ENCODE measurements around the gene GUCD1.
"Not testable (repeated sequence)": the region's sequence is repeated elsewhere in the genome, so short reads cannot be mapped to it uniquely, and the experiment has no call there.

Gene GUCD1

GRCh38 chr22:24554313-24555164 lies at the start of gene GUCD1:
GUCD1 (minus strand) TSS chr22:24555138; CDS start chr22:24554991, 147 bp downstream.
- no peaks in the 10 kb centered on the region for H3K9me3 Mint-ChIP-seq
- no peaks in the 10 kb centered on the region for H3K27me3 Mint-ChIP-seq
- ATAC-seq (replicated peaks) (peak in 1 of 2 donors; percentile 5), DNase-seq (peak; percentile 23)
- peaks cover 52 to 73% of the 10 kb centered on the region in 2 donors for H3K4me1 Mint-ChIP-seq
- H3K27ac Mint-ChIP-seq = peak within 1 kb of the TSS; percentile 98
- peaks cover 35 to 55% of the 10 kb centered on the region in 2 donors for H3K36me3 Mint-ChIP-seq
- H3K4me3 Mint-ChIP-seq = peak within 1 kb of the TSS; percentile 97 to 98

GRCh38 chr22:24603770-24604629 lies 49.1 kb upstream of the GUCD1 start:
- H3K36me3 Mint-ChIP-seq, DNase-seq, H3K27me3 Mint-ChIP-seq, H3K9me3 Mint-ChIP-seq: not testable (repeated sequence)
- peak overlapping the region; percentile 39 to 61 for H3K4me3 Mint-ChIP-seq
- H3K4me1 Mint-ChIP-seq = peaks cover 16 to 23% of the 10 kb centered on the region in 2 donors
- peak; percentile 31 to 35 for ATAC-seq (replicated peaks)
- H3K27ac Mint-ChIP-seq = peak overlapping the region; percentile 39

DNA sequence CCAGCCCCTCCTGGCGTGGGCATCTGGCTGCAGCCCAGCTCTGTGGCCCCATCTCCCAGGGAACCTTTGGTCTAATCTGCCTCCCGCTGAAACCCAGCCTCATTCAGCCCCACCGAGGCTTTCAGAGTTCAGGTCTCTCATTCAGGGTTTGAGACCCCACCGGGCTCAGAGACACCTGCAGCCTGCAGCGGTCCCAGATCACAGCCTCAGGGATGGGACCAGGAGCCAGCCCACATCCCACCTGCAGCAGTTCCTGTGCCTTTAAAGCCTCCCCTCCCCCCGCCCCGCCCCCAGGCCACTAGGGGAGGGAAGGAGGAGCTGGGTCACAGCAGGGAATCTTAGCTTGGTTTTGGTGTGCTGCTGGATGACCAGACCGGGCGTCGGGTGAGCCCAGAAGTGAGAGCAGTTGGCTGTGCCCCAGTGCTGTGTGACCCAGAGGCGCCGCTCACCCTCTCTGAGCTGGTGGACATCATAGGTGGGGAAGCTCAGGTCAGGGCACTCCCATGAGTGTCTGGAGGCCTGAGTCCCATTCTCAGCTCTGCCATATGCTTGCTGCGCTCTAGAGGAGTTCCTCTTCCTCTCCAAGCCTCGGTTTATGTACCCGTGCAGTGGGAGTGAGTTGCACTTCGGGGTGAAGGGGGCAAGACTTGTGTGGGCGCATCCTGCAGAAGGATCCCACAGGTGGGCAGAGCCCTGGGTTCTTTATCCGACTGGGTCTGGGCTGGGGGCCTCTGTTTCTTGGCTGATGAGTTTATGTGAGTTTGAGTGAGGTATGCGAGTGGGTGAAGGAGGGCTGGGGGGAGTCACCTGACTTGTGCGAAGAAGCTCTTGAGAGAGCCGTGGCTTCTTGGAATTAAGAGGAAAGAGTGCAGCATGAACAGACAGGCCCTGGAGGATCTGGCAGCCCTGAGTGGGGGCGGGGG lies 48.2 kb upstream of the GUCD1 start, which contains the start of gene GGT1:
TSS of gene GGT1 (plus strand) at position 347 of the 923 bp plus-strand sequence. CDS start 7,889 bp downstream, outside the sequence.
- not testable (repeated sequence) for H3K36me3 Mint-ChIP-seq; ATAC-seq (replicated peaks); H3K27me3 Mint-ChIP-seq; DNase-seq; H3K9me3 Mint-ChIP-seq
- Mint-ChIP-seq H3K4me1 (peaks cover 16 to 20% of the 10 kb centered on the region in 2 donors), H3K27ac (peak within 1 kb of the TSS; percentile 38), H3K4me3 (peak within 1 kb of the TSS; percentile 30 to 61)

- not testable (repeated sequence) for H3K36me3 Mint-ChIP-seq; DNase-seq; H3K27me3 Mint-ChIP-seq; H3K27ac Mint-ChIP-seq; H3K4me3 Mint-ChIP-seq; ATAC-seq (replicated peaks); H3K9me3 Mint-ChIP-seq
- peaks cover 11 to 12% of the 10 kb centered on the region in 2 donors for H3K4me1 Mint-ChIP-seq
These were observed 47.3 kb upstream of the GUCD1 start for GRCh38 chr22:24602105-24602749.

DNA sequence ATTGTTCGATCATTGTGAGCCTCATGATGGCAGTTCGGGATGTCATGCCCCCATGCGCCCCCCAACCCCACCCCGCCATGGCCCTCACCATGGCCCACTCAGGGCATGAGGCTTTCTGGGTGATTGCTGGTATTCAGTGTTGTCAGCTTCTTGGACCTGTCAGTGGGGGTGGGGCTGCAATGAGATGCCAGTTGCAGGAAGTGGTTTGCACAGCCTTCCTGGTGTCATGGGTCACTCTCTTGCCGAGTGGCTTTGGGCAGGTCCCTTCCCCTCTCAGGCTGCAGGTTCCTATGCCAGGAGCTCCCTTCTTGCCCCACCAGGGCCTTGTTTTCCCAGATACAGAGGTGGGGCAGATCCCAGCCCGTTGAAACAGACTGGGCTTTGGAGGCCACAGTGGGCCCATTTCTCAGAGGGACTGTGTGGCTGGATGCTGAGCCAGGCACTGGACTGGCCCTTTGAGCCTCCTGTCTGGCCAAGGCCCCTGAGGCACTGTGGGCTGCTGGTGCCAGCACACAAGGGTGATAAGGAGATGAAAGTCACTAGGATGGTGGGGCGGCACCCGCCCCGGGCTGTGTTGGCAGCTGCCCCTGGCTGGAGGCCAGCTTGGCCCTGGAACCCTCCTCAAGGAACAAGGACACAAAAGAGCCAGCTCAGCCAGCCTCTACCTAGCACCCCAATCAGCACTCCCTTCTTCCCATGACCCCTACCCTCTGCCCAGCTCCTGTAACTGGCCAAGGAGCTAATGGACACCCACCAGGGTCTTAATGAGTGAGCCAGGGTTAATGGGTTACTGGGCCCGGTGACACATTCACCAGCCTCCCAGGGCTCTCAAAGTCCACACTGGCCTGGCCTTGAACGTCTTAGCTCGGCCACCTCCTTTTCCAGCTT lies 46.5 kb upstream of the GUCD1 start:
- Mint-ChIP-seq H3K4me1 (peaks cover 11 to 12% of the 10 kb centered on the region in 2 donors), H3K36me3 (no peaks in the 10 kb centered on the region), H3K27ac (peak overlapping the region; percentile 42), H3K27me3 (no peaks in the 10 kb centered on the region), H3K9me3 (no peaks in the 10 kb centered on the region), H3K4me3 (no peak overlapping the region)
- DNase-seq (no peak), ATAC-seq (replicated peaks) (peak in 1 of 2 donors; percentile 29)

- H3K4me3 Mint-ChIP-seq; H3K27me3 Mint-ChIP-seq; H3K9me3 Mint-ChIP-seq; DNase-seq; H3K36me3 Mint-ChIP-seq; ATAC-seq (replicated peaks); H3K27ac Mint-ChIP-seq: not testable (repeated sequence)
- peaks cover 11 to 12% of the 10 kb centered on the region in 2 donors for H3K4me1 Mint-ChIP-seq
These were observed 45.2 kb upstream of the GUCD1 start for GRCh38 chr22:24599958-24600715.

- DNase-seq (no peak), ATAC-seq (replicated peaks) (no peak)
- Mint-ChIP-seq H3K27ac (no peak overlapping the region), H3K4me3 (no peak overlapping the region), H3K4me1 (peaks cover 11 to 12% of the 10 kb centered on the region in 2 donors), H3K27me3 (no peaks in the 10 kb centered on the region), H3K36me3 (no peaks in the 10 kb centered on the region), H3K9me3 (no peaks in the 10 kb centered on the region)
These were observed 44.6 kb upstream of the GUCD1 start for GRCh38 chr22:24599514-24599913.

GRCh38 chr22:24597076-24597475 lies 42.1 kb upstream of the GUCD1 start:
- not testable (repeated sequence) for ATAC-seq (replicated peaks); H3K27ac Mint-ChIP-seq; DNase-seq; H3K27me3 Mint-ChIP-seq; H3K36me3 Mint-ChIP-seq; H3K4me3 Mint-ChIP-seq; H3K9me3 Mint-ChIP-seq; H3K4me1 Mint-ChIP-seq

- Mint-ChIP-seq H3K9me3 (no peaks in the 10 kb centered on the region), H3K27me3 (peaks cover 0 to 18% of the 10 kb centered on the region in 2 donors), H3K27ac (no peak overlapping the region), H3K4me3 (no peak overlapping the region), H3K4me1 (peaks cover 2 to 7% of the 10 kb centered on the region in 2 donors), H3K36me3 (no peaks in the 10 kb centered on the region)
- DNase-seq (no peak), ATAC-seq (replicated peaks) (no peak)
These were observed 40.9 kb upstream of the GUCD1 start for GRCh38 chr22:24595863-24596262.

- Mint-ChIP-seq H3K9me3 (no peaks in the 10 kb centered on the region), H3K27me3 (peaks cover 0 to 22% of the 10 kb centered on the region in 2 donors), H3K36me3 (no peaks in the 10 kb centered on the region), H3K27ac (no peak overlapping the region), H3K4me1 (peaks cover 2 to 7% of the 10 kb centered on the region in 2 donors), H3K4me3 (no peak overlapping the region)
- DNase-seq = no peak
- no peak for ATAC-seq (replicated peaks)
These were observed 40.3 kb upstream of the GUCD1 start for GRCh38 chr22:24595228-24595627.

DNA sequence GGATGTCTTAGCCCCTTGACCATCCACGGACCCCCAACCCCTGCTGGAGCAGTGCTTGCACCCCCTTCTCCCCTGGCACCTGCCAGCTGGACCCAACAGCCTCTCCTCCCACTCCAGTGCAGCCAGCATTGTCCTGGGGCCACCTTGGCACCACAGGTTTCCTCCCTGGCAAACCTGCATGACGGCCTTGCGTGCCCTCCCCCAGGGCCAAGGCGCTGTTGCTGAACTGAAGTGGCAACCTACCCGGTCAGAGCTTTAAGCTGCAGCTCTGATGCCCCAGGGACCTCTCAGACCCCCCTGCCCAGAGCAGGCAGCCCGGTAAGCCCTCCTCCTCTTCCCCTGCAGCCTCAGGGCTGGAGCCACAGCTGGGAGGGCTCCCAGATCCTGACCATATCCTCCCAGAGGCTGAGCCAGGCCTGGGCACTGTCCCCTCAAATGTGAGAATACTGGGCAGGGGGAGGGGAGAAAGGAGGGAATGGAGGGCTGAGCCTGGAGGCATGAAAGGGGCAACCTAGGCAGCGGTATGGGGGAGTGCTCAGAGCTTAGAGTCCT lies 39.7 kb upstream of the GUCD1 start:
- no peak overlapping the region for H3K27ac Mint-ChIP-seq
- peaks cover 0 to 22% of the 10 kb centered on the region in 2 donors for H3K27me3 Mint-ChIP-seq
- peak overlapping the region in 1 of 2 donors; percentile 29 for H3K4me3 Mint-ChIP-seq
- no peak for ATAC-seq (replicated peaks)
- no peaks in the 10 kb centered on the region for H3K36me3 Mint-ChIP-seq
- peaks cover 2 to 7% of the 10 kb centered on the region in 2 donors for H3K4me1 Mint-ChIP-seq
- H3K9me3 Mint-ChIP-seq = no peaks in the 10 kb centered on the region
- DNase-seq = no peak

Data from stimulated activated naive B cell treated with anti-CD40 and anti-IgM and Interleukin-4, amounts not matched to agents 10 μg/mL and 1 μg/mL and 100 μg/mL, for 72 hours (primary cell).